COLO668 (cell line): ENCODE results near the gene RAMP1.
"Not testable (repeated sequence)": the region's sequence is repeated elsewhere in the genome, so short reads cannot be mapped to it uniquely, and the experiment has no call there.

Experiments
- DNase-seq: peaks from one replicate; lab custom pipeline; 2025; ENCODE audit not compliant: unreplicated experiment; lab: John Stamatoyannopoulos, UW

Gene RAMP1

GRCh38 chr2:237863102-237863511, 3.7 kb downstream of the RAMP1 start:
- no peak for DNase-seq

DNA sequence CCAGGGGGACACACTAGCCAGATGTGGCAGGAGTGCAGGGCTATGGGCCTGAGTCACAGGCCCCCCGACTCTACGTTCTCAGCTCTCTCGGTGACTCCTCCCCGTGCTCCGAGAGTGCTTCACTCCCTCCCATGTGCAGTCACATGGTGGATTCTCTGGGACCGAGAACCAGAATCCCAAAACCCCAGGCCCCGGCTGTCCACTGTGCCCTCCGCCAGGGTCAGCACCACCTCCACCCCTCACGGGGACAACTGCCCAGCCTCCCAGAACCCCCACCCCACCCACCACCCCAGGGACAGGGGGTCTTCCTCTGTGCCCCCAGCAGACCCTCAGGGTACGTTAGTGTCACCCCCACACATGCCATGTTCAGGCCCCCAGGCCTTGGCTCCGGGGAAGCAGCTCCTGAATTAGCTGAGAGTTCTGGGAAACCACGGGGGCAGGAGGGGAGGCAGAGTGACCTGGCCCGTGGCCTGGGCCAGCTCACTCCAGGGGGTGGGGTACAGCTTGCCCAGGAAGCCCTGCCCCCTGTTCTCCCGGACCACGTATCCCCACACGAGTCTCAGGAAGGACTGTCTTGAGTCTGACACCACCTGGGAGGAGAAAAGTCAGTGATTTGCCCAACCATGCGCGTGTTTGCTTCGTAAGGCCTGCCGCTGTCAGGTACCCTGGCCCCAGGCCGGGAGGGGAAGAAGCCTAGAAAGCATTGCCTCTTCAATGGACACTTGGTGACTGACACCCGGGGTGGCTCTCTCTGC, 4.4 kb downstream of the RAMP1 start:
- no peak for DNase-seq

- DNase-seq = no peak
Measured at GRCh38 chr2:237864444-237864931, 5.1 kb downstream of the RAMP1 start.

DNA sequence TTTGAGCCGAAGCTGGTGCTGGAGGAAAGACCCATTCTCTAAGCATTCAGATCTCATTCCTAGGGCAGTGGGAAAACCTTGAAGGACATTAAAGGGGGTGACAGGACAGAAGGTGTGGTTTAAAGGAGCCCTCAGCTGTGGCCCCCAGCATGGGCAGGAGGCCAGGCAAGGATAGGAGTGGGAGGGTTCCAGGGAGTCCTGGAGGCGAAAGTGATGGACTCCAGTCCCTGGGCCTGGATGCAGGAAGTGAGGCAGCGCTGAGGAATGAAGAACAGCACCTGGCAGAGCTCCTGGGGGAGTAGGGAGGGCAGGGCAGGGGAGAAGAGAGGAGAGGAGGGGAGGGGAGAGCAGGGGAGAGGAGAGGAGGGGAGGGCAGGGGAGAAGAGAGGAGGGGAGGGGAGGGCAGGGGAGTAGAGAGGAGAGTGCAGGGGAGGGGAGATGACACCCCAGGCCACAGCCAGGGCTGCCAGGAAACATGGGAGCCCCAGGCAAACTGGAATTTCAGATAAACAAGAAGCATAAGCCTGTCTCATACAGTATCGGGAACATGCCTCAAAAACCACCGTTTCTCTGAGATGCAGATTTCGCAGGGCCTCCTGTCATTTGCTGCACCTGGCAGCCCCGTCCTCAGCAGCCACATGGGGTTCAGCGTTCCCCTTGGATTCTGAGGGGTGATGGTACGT, 5.7 kb downstream of the RAMP1 start:
- DNase-seq = peak; percentile 14

DNA sequence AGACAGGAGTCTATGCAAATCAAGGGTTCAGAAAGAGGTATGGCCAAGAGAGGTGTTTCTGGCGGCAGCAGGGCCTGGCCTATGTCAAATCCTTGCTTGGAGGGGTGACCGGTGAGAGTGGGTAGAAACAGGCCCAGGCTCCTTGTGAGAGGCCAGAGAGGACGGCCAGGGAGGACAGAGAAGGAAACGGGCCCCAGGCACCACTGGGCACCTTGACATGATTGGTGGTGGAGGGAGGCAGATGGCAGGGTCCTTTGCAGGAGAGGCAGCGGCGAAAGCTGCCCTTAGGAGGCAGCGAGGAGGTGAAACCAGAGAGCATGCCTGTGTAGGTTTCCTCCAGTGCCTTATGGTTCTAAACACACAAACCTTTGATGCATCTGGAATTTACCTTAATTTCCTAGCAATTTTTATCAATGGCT, 6.2 kb downstream of the RAMP1 start:
- DNase-seq = peak; percentile 14

- no peak for DNase-seq
Measured at GRCh38 chr2:237866101-237866621, 6.7 kb downstream of the RAMP1 start.

GRCh38 chr2:237867465-237867864, 8.0 kb downstream of the RAMP1 start:
- DNase-seq = no peak

DNA sequence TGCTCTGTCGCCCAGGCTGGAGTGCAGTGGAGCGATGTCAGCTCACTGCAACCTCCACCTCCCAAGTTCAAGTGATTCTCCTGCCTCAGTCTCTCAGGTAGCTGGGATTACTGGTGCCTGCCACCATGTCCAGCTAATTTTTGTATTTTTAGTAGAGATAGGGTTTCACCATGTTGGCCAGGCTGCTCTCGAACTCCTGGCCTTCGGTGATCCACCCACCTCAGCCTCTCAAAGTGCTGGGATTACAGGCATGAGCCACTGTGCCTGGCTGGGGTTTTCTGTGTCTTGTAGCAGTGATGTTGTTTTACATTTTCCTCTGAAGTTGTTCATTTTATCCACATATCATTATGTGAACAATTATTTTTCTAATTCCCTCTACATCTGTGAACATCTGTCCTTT, 8.7 kb downstream of the RAMP1 start:
- not testable (repeated sequence) for DNase-seq

DNA sequence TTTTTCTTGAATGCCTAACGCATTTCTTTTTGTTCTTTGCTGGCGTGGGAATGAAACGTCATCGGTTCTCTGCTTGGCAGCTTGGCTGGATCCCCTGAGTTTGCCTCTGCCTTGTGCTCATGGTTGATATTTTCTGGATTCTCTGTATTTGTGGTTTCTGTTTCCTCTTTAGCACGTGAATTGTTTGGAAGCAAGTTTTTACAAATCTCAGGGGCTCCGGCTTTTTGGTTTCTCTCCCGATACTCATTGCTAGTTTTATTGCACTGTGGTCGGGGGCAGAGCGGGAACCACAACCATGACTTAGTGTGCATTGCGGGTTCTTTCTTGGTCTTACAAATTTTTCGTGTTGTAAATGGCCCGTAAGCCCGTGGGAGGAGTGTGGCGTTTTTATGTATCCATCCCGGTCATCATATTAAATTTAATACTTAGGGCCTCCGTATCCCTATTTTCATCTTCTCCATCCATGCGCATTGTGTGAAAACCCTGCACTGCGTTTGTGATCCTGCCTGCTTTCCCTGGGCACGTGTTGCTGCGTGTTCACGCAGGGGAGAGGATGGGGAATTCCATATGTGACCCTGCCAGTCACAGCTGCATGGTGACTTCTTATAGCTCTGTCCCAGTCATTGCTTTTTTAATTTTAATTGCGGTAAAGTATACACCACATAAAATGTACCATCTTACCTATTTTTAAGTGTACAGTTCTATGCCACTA, 9.4 kb downstream of the RAMP1 start:
- DNase-seq = no peak

GRCh38 chr2:237869343-237870102, 10.1 kb downstream of the RAMP1 start:
- no peak for DNase-seq

GRCh38 chr2:237870126-237870525, 10.7 kb downstream of the RAMP1 start:
- DNase-seq = no peak

- DNase-seq = no peak
Measured at GRCh38 chr2:237870754-237871651, 11.6 kb downstream of the RAMP1 start.

DNA sequence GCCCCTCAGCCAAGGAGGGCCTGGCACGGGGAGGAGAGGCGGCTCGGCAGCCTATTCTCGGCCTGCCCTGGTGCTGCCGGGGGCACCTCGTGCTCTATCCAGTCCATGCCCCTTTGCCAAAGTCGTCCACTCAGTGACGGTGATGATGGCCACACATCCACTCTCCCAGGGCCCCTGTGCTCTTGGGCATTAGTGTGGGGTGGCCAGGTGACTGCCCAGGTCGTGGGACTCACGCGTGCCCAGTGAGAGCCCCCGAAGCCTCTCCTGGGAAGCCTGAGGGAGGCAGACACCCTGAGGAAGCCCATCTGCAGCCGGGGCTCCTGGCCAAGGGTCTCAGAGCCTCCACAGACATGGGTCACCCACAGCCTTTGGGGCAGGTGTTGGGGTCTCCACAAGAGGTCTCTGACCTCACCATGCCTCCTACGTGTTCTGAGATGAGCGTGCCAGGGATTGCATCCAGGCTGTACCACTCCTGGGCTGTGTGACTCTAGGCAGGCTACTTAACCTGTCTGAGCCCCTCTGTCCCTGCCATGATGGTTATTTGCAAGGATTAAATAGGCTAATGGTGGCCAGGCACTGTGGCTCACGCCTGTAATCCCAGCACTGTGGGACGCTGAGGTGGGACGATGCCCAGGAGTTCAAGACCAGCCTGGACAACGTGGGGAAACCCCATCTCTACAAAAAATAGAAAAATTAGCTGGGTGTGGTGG, 12.9 kb downstream of the RAMP1 start:
- no peak for DNase-seq

- no peak for DNase-seq
Measured at GRCh38 chr2:237873421-237873831, 14.0 kb downstream of the RAMP1 start.

- no peak for DNase-seq
Measured at GRCh38 chr2:237873897-237874551, 14.6 kb downstream of the RAMP1 start.

DNA sequence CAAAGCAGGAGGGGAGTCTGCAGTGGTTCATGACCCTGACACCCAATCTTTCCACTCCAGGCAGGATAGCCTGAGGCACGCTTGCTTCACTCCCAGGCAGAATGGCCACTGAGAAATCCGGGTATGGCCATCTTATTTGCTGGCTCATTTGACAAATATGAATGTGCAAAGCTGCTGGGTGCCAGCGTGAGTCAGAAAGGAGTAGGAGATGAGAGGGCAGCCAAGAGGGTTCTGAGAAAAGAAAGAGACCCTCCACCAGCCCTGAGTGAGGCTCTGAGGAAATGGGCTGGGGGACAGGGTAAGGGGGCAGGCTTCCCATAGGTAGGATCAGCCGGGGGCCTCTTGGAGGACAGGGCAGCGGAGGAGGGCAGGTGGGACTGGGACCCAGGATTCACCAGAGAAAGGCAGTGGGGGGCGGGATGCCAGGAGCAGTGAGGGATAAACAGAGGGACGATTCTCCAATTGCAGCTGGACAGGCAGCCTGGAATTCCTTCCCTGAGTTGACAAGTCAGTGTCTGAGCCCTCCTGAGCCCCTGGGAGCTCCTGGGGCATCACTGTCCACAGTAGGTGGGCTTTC, 15.2 kb downstream of the RAMP1 start:
- no peak for DNase-seq

DNA sequence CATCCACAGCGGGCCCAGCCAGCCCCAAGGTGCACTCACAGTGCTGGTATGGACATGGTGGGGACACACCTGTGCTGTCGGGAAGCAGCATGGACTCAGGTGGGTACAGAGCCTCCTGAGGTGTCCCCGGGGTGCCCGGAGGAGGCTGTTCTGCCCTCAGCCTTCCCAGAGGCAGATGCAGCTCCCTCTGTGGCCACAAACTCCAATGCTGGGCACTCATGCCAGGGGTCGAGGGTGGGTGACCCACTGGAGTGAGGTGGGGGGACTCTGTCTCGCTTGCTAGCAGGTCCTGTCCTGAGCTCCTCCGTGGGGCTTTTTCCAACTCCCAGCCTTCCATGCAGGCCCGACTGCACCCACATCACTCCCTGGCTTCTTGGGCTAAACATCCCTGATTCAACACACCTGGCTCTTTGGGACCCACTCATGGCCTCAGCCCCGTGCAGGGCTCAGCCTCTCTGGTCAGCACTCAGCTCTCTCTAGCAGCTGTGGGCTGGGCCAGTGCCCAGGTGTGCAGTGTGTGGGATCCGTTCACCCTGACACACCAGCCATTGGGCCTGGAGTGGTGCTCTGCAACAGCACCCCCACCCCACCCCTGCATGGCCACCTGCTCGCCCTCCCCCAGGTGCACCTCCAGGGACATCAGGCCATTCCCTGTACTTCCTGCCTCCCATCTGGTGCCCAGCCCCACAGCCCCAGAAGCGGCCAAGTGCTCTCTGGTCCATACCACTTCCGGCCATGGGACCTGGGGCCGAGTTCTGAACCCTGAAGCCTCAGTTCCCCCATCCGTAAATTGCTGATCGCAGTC, 16.0 kb downstream of the RAMP1 start:
- peak; percentile 78 for DNase-seq
